Sigmoid colon (tissue), 7 donors: ENCODE data around the gene ANP32A. TPM values are rescaled to one million over a fixed set of nuclear protein-coding genes. Genes with fewer than 3 reads are reported as not detected.

ENCODE experiments used
- DNase-seq: peaks from one replicate; pipeline ENCODE4 v3.0.0-alpha.2; 2019
- H3K27ac ChIP-seq, 4 donors: fragments of 200-600 bp; sonication (generic); one replicate each; pipeline ENCODE4 v1.5.1; 2016 to 2019; ENCODE audit warnings: mild to moderate bottlenecking in 1 of 4
- H3K27me3 ChIP-seq, 3 donors: fragments of 200-600 bp; sonication (generic); one replicate each; pipeline ENCODE4 v1.5.1; 2019; ENCODE audit warnings: mild to moderate bottlenecking in 1 of 3
- H3K36me3 ChIP-seq, 4 donors: fragments of 200-600 bp; sonication (generic); one replicate each; pipeline ENCODE4 v1.5.1; 2016 to 2019
- H3K4me1 ChIP-seq, 4 donors: fragments of 200-600 bp; sonication (generic); one replicate each; pipeline ENCODE4 v1.5.1; 2017 to 2019
- H3K4me3 ChIP-seq, 4 donors: fragments of 200-600 bp; sonication (generic); one replicate each; pipeline ENCODE4 v1.5.1; 2017 to 2019; ENCODE audit warnings: mild to moderate bottlenecking in 2 of 4, moderate library complexity in 1 of 4
- H3K9me3 ChIP-seq, 4 donors: fragments of 200-600 bp in 3 of 4; sonication (generic) in 3 of 4; one replicate each; pipeline versions ENCODE4 v1.5.1 to v1.6.1; 2013 to 2019
- EP300 ChIP-seq, 4 donors: sonication (generic); formaldehyde crosslinking; IDR thresholded peaks; one replicate each; pipeline ENCODE4 v1.6.1; 2017; ENCODE audit warnings: antibody characterized with exemption in 4 of 4
- POLR2A ChIP-seq, 2 donors: fragments of 450-650 bp; IDR thresholded peaks; one replicate each; pipeline ENCODE4 v1.6.1; 2016; ENCODE audit warnings: antibody characterized with exemption in 2 of 2, mild to moderate bottlenecking in 2 of 2, moderate library complexity in 2 of 2
- POLR2AphosphoS5 ChIP-seq, 4 donors: sonication (generic); formaldehyde crosslinking; IDR thresholded peaks; one replicate each; pipeline ENCODE4 v1.6.1; 2017; ENCODE audit warnings: antibody characterized with exemption in 4 of 4
- WGBS, 2 donors: extraction: QIAGEN DNeasy Blood & Tissue Kit; methylation state at CpG; one replicate each; pipeline ENCODE4 v1.1.7; 2013; 5-methylcytosine and 5-hydroxymethylcytosine counted together
- intact Hi-C: fragments of 100-400 bp; cut with DNase I; formaldehyde crosslinking; loops from one replicate; pipeline ENCODE4 v1.15.1; 2023
- polyA plus RNA-seq, 3 donors: library from polyadenylated mRNA; stranded (reverse); fragments of 200-250 nt; gene quantifications; one replicate each; pipeline ENCODE4 v1.2.3, GENCODE V29; 2013
- total RNA-seq, 4 donors: library from RNA; depleted of rRNA; stranded (reverse); fragments of >200 nt; gene quantifications; one replicate each; pipeline ENCODE4 v1.1.0, GENCODE V29; 2016
- TF ChIP-seq, protein P1 (sequence below), 4 experiments: fragments of 450-650 bp in 3 of 4; fragments of 200-600 bp in 1 of 4; IDR thresholded peaks; one replicate each; pipeline ENCODE4 v1.5.1; 2016 to 2019; ENCODE audit warnings: antibody characterized with exemption in 4 of 4, mild to moderate bottlenecking in 3 of 4, moderate library complexity in 2 of 4
- donor health status: healthy with polysubstance abuse.
- donor health status: Bipolar disorder and iron deficiency.
- donor health status: healthy.

Gene ANP32A
- total and polyA plus RNA-seq, 7 donors = 37.6 to 152 (median 67.3) TPM

DNA sequence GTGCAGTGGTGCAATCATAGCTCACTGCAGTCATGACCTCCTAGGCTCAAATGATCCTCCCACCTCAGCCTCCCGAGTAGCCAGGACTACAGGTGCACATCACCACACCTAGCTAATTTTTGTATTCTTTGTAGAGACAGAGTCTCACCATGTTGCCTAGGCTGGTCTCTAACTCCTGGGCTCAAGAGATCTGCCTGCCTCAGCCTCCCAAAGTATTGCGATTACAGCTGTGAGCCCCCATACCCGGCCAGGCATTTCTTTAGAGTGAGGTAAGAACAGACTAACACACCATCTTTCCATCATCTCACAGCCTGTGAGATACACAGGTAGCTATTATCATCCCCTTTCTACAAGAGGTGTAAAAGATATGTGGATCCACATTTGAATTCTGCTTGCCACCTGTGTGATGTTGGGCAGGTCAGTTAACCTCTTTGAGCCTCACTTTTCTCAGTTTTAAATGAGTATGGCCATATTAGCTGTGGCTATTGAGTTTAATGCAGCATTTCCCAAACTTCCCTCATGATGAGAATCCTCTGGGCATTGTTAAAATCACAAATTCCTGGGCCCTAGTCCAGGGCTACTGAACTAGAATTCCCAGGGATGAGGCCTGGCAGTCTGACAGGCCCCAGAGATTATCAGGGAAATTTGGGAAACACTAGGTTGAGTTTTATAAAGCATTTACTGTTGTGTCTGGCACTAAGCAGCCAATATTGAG, 46.0 kb downstream of the ANP32A start:
- DNase-seq = no peak
- Histone ChIP-seq H3K27ac (peak overlapping the region; percentile 45 to 67 (median 52)), H3K36me3 (peaks cover 0 to 20% (median 0%) of the 10 kb centered on the region in 4 donors), H3K9me3 (no peaks in the 10 kb centered on the region), H3K27me3 (no peaks in the 10 kb centered on the region), H3K4me1 (peaks cover 0 to 24% (median 20%) of the 10 kb centered on the region in 4 donors), H3K4me3 (no peak overlapping the region)
- 95 to 98% methylated on average over 3 of the region's 3 CpGs for whole genome bisulfite sequencing, 2 donors
- TF ChIP-seq EP300 (IDR thresholded peaks at IDR 0.05) = no peak
- TF ChIP-seq POLR2A (IDR thresholded peaks at IDR 0.05) = no peak
- TF ChIP-seq, protein P1, sequence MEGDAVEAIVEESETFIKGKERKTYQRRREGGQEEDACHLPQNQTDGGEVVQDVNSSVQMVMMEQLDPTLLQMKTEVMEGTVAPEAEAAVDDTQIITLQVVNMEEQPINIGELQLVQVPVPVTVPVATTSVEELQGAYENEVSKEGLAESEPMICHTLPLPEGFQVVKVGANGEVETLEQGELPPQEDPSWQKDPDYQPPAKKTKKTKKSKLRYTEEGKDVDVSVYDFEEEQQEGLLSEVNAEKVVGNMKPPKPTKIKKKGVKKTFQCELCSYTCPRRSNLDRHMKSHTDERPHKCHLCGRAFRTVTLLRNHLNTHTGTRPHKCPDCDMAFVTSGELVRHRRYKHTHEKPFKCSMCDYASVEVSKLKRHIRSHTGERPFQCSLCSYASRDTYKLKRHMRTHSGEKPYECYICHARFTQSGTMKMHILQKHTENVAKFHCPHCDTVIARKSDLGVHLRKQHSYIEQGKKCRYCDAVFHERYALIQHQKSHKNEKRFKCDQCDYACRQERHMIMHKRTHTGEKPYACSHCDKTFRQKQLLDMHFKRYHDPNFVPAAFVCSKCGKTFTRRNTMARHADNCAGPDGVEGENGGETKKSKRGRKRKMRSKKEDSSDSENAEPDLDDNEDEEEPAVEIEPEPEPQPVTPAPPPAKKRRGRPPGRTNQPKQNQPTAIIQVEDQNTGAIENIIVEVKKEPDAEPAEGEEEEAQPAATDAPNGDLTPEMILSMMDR (IDR thresholded peaks at IDR 0.05) = no peak
- TF ChIP-seq POLR2AphosphoS5 (IDR thresholded peaks at IDR 0.05) = no peak
- intact Hi-C loops = no loop called here

DNA sequence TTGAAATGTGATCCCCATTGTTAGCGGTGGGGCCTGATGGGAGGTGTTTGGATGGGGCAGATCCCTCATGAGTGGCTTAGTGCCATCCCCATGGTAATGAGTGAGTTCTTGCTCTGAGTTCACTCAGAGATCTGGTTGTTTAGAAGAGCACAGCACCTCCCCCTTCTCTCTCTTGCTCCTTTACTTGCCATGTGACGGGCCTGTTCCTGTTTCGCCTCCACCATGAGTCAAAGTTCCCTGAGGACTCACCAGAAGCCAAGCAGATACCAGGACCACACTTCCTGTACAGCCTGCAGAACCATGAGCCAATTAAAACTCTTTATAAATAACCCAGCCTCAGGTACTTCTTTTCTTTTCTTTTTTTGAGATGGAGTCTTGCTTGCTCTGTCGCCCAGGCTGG, 46.6 kb downstream of the ANP32A start:
- H3K36me3 ChIP-seq = peaks cover 0 to 15% (median 0%) of the 10 kb centered on the region in 4 donors

DNA sequence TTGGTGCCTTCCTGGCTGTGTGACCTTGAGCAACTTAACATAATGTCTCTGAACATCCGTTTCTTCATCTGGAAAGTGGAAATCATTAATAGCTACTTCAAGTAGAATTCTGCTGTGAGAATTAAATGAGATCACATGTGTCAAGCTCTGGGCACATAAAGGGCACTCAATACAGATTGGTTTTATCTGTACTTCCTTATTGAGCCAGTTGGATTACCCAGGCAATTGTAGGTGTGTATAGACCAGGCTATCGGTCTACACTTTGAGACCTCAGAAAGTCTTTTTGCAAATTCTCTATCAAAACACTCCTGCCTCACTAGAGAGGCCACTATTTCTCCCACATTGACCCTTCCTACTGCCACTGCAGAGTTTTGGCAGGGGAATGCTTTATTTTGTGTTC, 47.7 kb downstream of the ANP32A start:
- WGBS, 2 donors = 18 to 67% methylated on average over 2 of the region's 2 CpGs
- TF ChIP-seq POLR2A (IDR thresholded peaks at IDR 0.05) = no peak
- TF ChIP-seq POLR2AphosphoS5 (IDR thresholded peaks at IDR 0.05) = no peak
- TF ChIP-seq, protein P1 (IDR thresholded peaks at IDR 0.05) = no peak
- TF ChIP-seq EP300 (IDR thresholded peaks at IDR 0.05) = no peak
- Histone ChIP-seq H3K27me3 (no peaks in the 10 kb centered on the region), H3K27ac (no peak overlapping the region), H3K36me3 (peaks cover 0 to 5% (median 0%) of the 10 kb centered on the region in 4 donors), H3K4me3 (no peak overlapping the region), H3K4me1 (peaks cover 0 to 24% (median 20%) of the 10 kb centered on the region in 4 donors), H3K9me3 (no peaks in the 10 kb centered on the region)
- DNase-seq = no peak
- intact Hi-C loops = no loop called here

More for the DNA sequence above, 46.6 kb downstream of the ANP32A start:
- H3K27ac ChIP-seq = no peak overlapping the region
- WGBS, 2 donors = 96% methylated on average over 4 of the region's 4 CpGs
- H3K27me3 ChIP-seq = no peaks in the 10 kb centered on the region
- peaks cover 0 to 24% (median 20%) of the 10 kb centered on the region in 4 donors for H3K4me1 ChIP-seq
- no peaks in the 10 kb centered on the region for H3K9me3 ChIP-seq
- DNase-seq = no peak
- H3K4me3 ChIP-seq = no peak overlapping the region
- no peak for TF ChIP-seq POLR2A (IDR thresholded peaks at IDR 0.05)
- TF ChIP-seq POLR2AphosphoS5 (IDR thresholded peaks at IDR 0.05) = no peak
- TF ChIP-seq, protein P1 (IDR thresholded peaks at IDR 0.05) = no peak
- no peak for TF ChIP-seq EP300 (IDR thresholded peaks at IDR 0.05)
- intact Hi-C loops = no loop called here

DNA sequence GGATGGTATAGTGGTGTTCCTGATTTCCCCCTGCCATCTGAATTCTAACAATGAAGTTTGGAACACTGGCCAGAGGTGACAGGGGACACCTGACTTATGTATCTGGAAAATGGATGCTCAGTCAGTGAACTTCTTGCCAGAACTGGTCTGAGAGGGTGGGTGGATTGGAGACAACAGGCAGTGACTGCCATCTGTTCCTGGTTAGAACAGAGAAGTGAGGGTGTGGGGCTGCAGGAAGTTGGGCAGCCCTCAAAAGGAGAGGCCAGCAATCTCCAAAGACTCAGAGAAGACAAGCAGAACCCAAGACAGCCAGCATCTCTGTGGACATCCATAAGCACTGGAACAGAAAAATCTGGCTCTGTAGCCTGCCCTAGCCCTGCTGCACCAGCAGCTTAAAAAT, 50.5 kb downstream of the ANP32A start:
- Histone ChIP-seq H3K9me3 (no peaks in the 10 kb centered on the region), H3K4me3 (no peak overlapping the region), H3K27ac (no peak overlapping the region), H3K27me3 (no peaks in the 10 kb centered on the region), H3K36me3 (no peaks in the 10 kb centered on the region), H3K4me1 (peaks cover 0 to 8% (median 3%) of the 10 kb centered on the region in 4 donors)
- TF ChIP-seq, protein P1 (IDR thresholded peaks at IDR 0.05) = no peak
- no peak for TF ChIP-seq POLR2AphosphoS5 (IDR thresholded peaks at IDR 0.05)
- no peak for TF ChIP-seq EP300 (IDR thresholded peaks at IDR 0.05)
- no peak for TF ChIP-seq POLR2A (IDR thresholded peaks at IDR 0.05)
- intact Hi-C loops = no loop called here
- no peak for DNase-seq
